HG03175 (cell line): ENCODE data around the gene SHMT2.

Source experiments
- ATAC-seq: cut with Tn5 transposase; IDR thresholded peaks from one replicate; pipeline ENCODE4 v1.9.1; 2021; ENCODE audit warnings: mild to moderate bottlenecking, moderate library complexity; ENCODE audit not compliant: unreplicated experiment

The SHMT2 gene

GRCh38 chr12:57229634-57230380 is at the start of gene SHMT2:
SHMT2 (plus strand) TSS chr12:57229711; CDS start chr12:57229779, 68 bp downstream.
- ATAC-seq = peak; percentile 55

DNA sequence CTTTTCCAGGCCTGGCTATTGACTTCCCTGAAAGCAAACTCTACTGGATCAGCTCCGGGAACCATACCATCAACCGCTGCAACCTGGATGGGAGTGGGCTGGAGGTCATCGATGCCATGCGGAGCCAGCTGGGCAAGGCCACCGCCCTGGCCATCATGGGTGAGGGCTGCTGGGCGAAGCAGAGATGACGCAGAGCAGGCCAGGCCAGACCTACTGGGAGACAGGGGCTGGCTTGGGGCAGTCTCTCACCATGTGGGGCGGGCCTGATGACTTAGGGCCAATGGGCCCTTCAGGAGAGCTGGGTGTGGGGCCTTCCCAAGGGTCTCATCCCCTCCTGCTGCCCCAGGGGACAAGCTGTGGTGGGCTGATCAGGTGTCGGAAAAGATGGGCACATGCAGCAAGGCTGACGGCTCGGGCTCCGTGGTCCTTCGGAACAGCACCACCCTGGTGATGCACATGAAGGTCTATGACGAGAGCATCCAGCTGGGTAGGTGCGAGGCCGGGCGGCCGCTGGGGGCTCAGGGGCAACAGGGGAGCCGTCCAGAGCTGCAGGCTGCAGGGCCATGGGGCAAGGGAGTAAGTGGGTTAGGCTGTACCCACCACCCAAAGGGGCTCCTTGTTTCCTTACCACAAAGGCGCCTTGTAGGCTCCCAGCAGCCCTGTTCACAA is 49.1 kb upstream of the SHMT2 start:
- no peak for ATAC-seq

DNA sequence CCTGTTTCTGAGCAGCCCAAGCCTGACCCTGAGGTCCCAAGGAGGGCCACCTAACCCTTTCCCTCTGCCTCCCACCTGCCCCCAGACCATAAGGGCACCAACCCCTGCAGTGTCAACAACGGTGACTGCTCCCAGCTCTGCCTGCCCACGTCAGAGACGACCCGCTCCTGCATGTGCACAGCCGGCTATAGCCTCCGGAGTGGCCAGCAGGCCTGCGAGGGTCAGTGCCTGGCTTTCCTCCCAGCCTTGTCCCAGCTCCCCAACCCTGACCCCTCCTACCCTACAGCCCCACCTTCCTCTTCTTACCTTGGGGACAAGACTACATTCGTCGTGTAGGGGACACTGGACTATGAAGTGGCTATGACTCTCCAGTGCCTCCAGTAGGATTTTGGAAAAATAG is 48.4 kb upstream of the SHMT2 start:
- ATAC-seq = no peak

DNA sequence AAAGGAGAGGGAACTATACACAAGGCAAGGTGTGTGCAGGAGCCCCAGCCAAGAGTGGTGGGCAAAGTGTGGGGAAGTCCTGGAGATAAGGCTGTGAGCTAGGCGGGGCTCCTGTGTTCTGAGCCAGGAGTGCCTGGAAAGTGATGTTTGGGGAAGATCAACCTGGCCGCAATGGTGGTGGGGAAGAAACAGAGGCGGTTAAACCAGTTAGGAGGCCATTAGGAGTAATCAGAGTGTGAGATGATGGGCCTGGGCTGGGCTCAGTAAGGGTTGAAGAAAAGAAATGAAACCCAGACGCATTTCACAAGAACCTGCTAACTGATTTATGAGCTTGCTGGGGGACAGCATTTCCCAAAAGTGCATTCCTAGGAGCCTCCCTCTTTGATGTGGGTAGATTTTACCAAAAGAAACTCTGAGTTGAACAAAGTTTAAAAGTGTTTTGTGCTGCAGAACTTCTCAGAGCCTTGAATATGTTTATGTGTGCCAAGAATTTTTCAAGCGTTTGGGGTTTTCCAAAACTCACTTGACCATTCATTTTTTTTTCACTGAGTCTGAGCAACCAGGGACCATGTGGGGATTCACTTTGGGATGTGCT is 47.9 kb upstream of the SHMT2 start:
- ATAC-seq = no peak

- ATAC-seq = peak; percentile 78
These were observed 46.5 kb upstream of the SHMT2 start for GRCh38 chr12:57182918-57183575.

- no peak for ATAC-seq
These were observed 45.4 kb upstream of the SHMT2 start for GRCh38 chr12:57183939-57184725.

GRCh38 chr12:57185403-57185802 is 44.1 kb upstream of the SHMT2 start:
- no peak for ATAC-seq

DNA sequence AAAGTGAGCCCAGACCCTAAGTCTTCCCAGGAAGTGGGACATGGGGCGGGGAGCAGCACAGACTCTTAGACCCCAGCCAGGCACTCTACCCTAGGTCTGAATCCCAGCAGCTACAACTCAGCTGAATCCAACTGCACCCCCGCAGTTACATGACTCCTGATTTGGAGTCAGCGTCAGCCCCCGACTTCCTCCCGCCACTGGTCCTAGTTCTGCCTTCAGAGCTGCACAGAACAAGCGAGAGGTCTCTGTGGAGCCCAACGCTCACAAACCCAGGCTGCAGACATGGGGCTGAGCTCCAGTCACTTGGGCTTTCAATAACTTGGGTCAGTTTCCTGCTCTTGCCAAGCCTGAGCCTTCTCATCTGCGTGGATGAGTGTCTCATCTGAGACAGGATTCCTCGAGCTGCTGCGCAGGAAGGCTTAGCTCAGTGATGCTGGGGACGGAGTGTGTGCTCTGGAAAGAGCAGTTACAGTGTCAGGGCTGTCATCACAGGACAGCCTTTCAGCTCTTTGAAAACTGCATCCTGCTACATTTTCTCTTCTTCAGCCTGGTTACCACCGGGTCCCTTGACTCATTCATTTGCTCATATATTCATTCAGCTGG is 43.5 kb upstream of the SHMT2 start:
- ATAC-seq = no peak

DNA sequence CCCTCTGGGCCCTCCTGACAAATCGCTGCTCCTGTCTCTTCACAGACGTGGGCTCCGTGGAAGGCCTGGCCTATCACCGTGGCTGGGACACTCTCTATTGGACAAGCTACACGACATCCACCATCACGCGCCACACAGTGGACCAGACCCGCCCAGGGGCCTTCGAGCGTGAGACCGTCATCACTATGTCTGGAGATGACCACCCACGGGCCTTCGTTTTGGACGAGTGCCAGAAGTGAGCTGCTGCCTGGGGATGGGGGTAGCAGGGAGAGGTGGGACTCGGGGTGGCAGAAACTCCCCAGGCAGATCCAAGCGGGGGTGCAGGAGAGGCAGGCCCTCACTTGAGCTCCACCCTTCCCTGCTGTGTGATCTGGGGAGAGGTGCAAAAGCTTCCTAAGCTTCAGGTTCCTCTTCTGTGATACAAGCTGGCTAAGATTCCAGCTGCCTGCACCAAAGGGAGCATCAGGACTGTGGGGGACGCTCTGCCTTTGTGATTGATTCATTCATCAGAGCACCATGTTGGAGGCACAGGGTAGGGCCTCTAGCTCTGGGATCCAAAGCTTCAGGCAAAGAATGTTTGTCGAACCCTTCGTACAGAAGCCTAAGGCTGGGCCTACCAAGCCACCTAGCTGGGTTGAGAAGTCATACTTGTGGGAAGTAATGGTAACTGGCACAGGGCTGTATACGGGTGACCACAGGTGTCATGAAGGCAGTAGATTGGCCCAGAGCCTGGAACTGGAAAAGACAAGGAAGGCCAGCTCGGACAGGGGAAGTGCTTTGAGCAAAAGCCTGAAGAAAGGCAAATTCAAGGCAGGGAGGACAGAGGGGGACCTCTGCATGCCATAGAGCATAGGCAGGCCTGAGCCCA is 42.1 kb upstream of the SHMT2 start:
- no peak for ATAC-seq

GRCh38 chr12:57188090-57188425 is 41.5 kb upstream of the SHMT2 start:
- ATAC-seq = no peak

GRCh38 chr12:57190037-57190436 is 39.5 kb upstream of the SHMT2 start:
- no peak for ATAC-seq

- no peak for ATAC-seq
These were observed 38.7 kb upstream of the SHMT2 start for GRCh38 chr12:57190821-57191220.

- ATAC-seq = no peak
These were observed 38.1 kb upstream of the SHMT2 start for GRCh38 chr12:57191410-57191809.

- ATAC-seq = no peak
These were observed 36.6 kb upstream of the SHMT2 start for GRCh38 chr12:57192920-57193319.

DNA sequence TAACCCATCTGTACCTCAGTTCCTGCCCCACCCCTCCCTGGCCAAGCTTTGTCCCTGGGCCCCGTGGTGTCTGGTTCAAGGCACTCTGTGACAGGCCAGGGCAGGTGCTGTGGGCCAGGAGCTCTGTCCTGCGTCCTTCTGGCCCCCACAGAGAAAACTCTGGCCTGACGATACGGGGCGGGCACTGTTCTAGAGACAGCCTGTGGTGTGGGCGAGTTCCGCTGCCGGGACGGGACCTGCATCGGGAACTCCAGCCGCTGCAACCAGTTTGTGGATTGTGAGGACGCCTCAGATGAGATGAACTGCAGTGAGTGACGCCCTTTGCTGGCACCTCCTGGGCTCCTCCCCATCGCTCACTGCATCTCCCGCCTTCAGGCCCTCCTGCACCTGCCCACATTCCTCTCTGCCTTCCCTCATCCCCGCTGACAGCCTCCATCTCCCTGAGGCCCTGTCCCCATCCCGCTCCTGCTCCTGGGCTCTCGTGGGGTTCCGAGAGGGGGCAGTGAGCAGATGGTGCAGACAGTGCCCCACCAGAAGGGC is 35.7 kb upstream of the SHMT2 start:
- no peak for ATAC-seq

DNA sequence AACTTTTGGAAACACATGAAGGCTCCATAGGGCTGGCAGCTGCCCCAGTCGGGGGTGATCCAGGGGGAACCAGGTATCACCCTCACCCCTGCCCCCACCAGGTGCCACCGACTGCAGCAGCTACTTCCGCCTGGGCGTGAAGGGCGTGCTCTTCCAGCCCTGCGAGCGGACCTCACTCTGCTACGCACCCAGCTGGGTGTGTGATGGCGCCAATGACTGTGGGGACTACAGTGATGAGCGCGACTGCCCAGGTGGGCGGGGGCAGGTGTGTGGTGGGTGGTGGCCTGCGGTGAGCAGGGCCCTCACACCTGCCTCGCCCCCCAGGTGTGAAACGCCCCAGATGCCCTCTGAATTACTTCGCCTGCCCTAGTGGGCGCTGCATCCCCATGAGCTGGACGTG is 35.3 kb upstream of the SHMT2 start:
- no peak for ATAC-seq

- no peak for ATAC-seq
These were observed 34.3 kb upstream of the SHMT2 start for GRCh38 chr12:57195186-57195585.

- no peak for ATAC-seq
These were observed 33.7 kb upstream of the SHMT2 start for GRCh38 chr12:57195611-57196371.

DNA sequence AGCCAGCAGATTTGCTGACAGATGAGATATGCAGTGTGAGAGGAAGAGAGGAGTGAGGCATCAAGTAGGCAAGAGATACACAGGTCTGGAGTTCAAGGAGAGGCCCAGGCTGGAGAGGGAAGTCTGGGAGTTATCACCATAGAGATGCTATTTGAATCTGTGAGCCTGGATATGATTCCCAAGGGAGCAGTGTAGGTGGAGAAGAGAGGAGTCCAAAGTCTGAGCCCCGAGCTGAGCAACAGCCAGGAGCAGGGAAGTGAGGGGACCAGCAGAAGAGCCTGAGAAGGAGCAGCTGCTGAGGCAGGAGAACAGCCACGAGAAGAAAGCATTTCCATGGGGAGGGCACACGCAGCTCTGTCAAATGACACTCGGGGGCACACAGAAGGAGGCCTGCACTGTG is 33.1 kb upstream of the SHMT2 start:
- no peak for ATAC-seq
